Mammary epithelial cell (primary cell): ENCODE data around the gene TLK1.

Experiments
- CTCF ChIP-seq, 2 donors: IDR thresholded peaks in 1 of 2; conservative IDR thresholded peaks in 1 of 2; 2 replicates each; pipeline ENCODE4 v1.5.1; 2011 to 2012; ENCODE audit warnings: inconsistent platforms in 2 of 2, low read length in 2 of 2, mild to moderate bottlenecking in 2 of 2, control low read depth in 1 of 2, low read depth in 1 of 2; ENCODE audit not compliant: insufficient read depth in 1 of 2; ENCODE audit errors: extremely low read depth in 1 of 2
- EZH2 ChIP-seq: IDR thresholded peaks from 2 replicates; pipeline ENCODE4 v1.6.1; 2012; ENCODE audit warnings: low read length, inconsistent platforms, borderline replicate concordance

- TF ChIP-seq CTCF (conservative IDR thresholded peaks at IDR 0.05 in 1 of 2, IDR thresholded peaks at IDR 0.05 in 1 of 2; ENCODE audit: extremely low read depth in 1 of 2, insufficient read depth in 1 of 2, low read depth in 1 of 2, low read length in 2 of 2) (no peak), EZH2 (no peak)
Observed at GRCh38 chr2:171167352-171167997, 6.8 kb upstream of the TLK1 start.
